ENCODE measurements around the gene PCK2.

DNA sequence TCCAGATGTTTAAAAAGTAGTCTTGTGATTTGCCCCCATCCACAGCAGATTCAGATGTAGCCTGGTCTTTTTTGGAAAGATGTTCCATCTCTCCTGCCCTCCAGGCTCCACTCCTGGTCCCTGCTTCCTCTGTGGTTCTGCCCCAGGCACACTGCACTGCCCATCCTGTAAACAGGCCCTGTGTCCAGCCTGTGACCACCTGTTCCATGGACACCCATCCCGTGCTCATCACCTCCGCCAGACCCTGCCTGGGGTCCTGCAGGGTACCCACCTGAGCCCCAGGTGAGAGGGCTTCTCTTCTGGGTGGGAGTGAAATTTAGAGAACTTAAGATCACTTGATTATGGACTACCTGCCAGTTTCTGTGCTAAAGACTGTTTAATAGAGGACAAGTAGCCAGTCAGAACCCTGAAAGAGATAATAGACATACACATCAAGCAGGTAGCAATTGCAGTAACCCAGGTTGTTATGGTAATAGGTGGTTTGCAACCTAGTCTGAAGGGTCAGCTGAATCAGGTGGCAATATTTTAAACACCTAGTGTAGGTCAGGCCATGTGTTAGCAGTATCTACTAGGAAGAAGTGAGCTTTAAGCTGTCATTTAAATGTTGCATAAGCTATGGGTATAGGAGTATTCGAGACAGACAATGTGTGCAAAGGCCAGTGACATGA is 55.3 kb downstream of the PCK2 start:
- no peak for TF ChIP-seq TAF1 (IDR thresholded peaks at IDR 0.05; ENCODE audit: borderline replicate concordance, low read depth, low read length)
- TF ChIP-seq POLR2A (IDR thresholded peaks at IDR 0.05; ENCODE audit: low read depth, low read length), result no peak
- TF ChIP-seq POLR2AphosphoS5 (IDR thresholded peaks at IDR 0.05; ENCODE audit: low read depth, low read length), result no peak

Data from GM12892 (cell line).